Ramos (cell line): ENCODE measurements around the gene MLC1.
"Not testable (repeated sequence)": the region's sequence is repeated elsewhere in the genome, so short reads cannot be mapped to it uniquely, and the experiment has no call there.

Source experiments
- in situ Hi-C: fragments of 300-500 bp; cut with MboI; formaldehyde crosslinking; loops from one replicate; pipeline ENCODE4 v1.14.3; 2022; ENCODE audit warnings: low sequenced_read_pairs; ENCODE audit not compliant: unreplicated experiment

Gene MLC1

GRCh38 chr22:50105208-50106100 is 20.2 kb upstream of the MLC1 start:
- in situ Hi-C loops: no loop called here

- in situ Hi-C loops: no loop called here
Observed at GRCh38 chr22:50104141-50104544, 18.9 kb upstream of the MLC1 start.

GRCh38 chr22:50102946-50103345 is 17.7 kb upstream of the MLC1 start:
- in situ Hi-C loops: no loop called here

- in situ Hi-C loops: no loop called here
Observed at GRCh38 chr22:50101870-50102565, 16.8 kb upstream of the MLC1 start.

GRCh38 chr22:50098052-50098451 is 12.8 kb upstream of the MLC1 start:
- in situ Hi-C loops: no loop called here

GRCh38 chr22:50092342-50092741 is 7.1 kb upstream of the MLC1 start:
- in situ Hi-C loops: no loop called here

- in situ Hi-C loops: no loop called here
Observed at GRCh38 chr22:50091092-50091768, 6.0 kb upstream of the MLC1 start.

- in situ Hi-C loops: no loop called here
Observed at GRCh38 chr22:50090412-50090714, 5.1 kb upstream of the MLC1 start.

GRCh38 chr22:50089682-50090411 is 4.6 kb upstream of the MLC1 start, which contains the start of gene MOV10L1:
Gene MOV10L1, plus strand, starts transcription at chr22:50090006. Its CDS starts 83 bp downstream, at chr22:50090089.
- in situ Hi-C loops: no loop called here

- in situ Hi-C loops: no loop called here
Observed at GRCh38 chr22:50089231-50089630, 4.0 kb upstream of the MLC1 start.

GRCh38 chr22:50088096-50088495 is 2.9 kb upstream of the MLC1 start:
- in situ Hi-C loops: no loop called here

GRCh38 chr22:50087646-50088045 is 2.4 kb upstream of the MLC1 start:
- in situ Hi-C loops: no loop called here

GRCh38 chr22:50086975-50087374 is 1.7 kb upstream of the MLC1 start:
- in situ Hi-C loops: not testable (repeated sequence)

GRCh38 chr22:50086526-50086925 is 1.3 kb upstream of the MLC1 start:
- in situ Hi-C loops: no loop called here

GRCh38 chr22:50084614-50085021 is 608 bp downstream of the MLC1 start:
- in situ Hi-C loops: no loop called here

- in situ Hi-C loops: no loop called here
Observed at GRCh38 chr22:50084080-50084477, 1.1 kb downstream of the MLC1 start.

GRCh38 chr22:50083462-50084079 is 1.7 kb downstream of the MLC1 start:
- in situ Hi-C loops: no loop called here

- in situ Hi-C loops: no loop called here
Observed at GRCh38 chr22:50082961-50083461, 2.2 kb downstream of the MLC1 start.

GRCh38 chr22:50082197-50082715 is 3.0 kb downstream of the MLC1 start:
- in situ Hi-C loops: no loop called here
